H9 (cell line): ENCODE results near the gene SPRED3. TPM values are rescaled to one million over a fixed set of nuclear protein-coding genes. Genes with fewer than 3 reads are reported as not detected.

Experiments used
- DNase-seq: peaks from one replicate; pipeline ENCODE4 v3.0.0-alpha.2; 2017
- H2AFZ ChIP-seq: one replicate; pipeline ENCODE4 v1.6.1; 2013; ENCODE audit warnings: mild to moderate bottlenecking, low read length, control low read depth, moderate library complexity
- H2AK5ac ChIP-seq: 2 replicates; pipeline ENCODE4 v1.6.1; 2013; ENCODE audit warnings: low read length, control low read depth, mixed read lengths; ENCODE audit not compliant: insufficient read length
- H2BK120ac ChIP-seq: one replicate; pipeline ENCODE4 v1.6.1; 2013; ENCODE audit warnings: low read depth, mild to moderate bottlenecking, low read length, control low read depth, inconsistent platforms; ENCODE audit not compliant: poor library complexity, severe bottlenecking
- H2BK12ac ChIP-seq: 2 replicates; pipeline ENCODE4 v1.6.1; 2013; ENCODE audit warnings: low read length, control low read depth, mixed read lengths, low read depth; ENCODE audit not compliant: insufficient read length
- H2BK15ac ChIP-seq: 2 replicates; pipeline ENCODE4 v1.6.1; 2013; ENCODE audit warnings: low read depth, low read length, control low read depth
- H2BK20ac ChIP-seq: one replicate; pipeline ENCODE4 v1.6.1; 2013; ENCODE audit warnings: low read depth, mild to moderate bottlenecking, low read length, control low read depth, inconsistent platforms; ENCODE audit not compliant: poor library complexity, severe bottlenecking
- H2BK5ac ChIP-seq: 2 replicates; pipeline ENCODE4 v1.6.1; 2013; ENCODE audit warnings: low read length, control low read depth, mixed read lengths; ENCODE audit not compliant: insufficient read length
- H3K14ac ChIP-seq: 2 replicates; pipeline ENCODE4 v1.6.1; 2013; ENCODE audit warnings: low read length, control low read depth; ENCODE audit not compliant: insufficient read depth
- H3K18ac ChIP-seq: 2 replicates; pipeline ENCODE4 v1.6.1; 2013; ENCODE audit warnings: low read depth, mild to moderate bottlenecking, mixed read lengths, low read length, control low read depth; ENCODE audit not compliant: insufficient read length
- H3K23ac ChIP-seq: 2 replicates; pipeline ENCODE4 v1.6.1; 2013; ENCODE audit warnings: low read length, control low read depth, mixed read lengths, low read depth; ENCODE audit not compliant: insufficient read length
- H3K23me2 ChIP-seq: 2 replicates; pipeline ENCODE4 v1.6.1; 2013; ENCODE audit warnings: low read depth, mild to moderate bottlenecking, mixed read lengths, low read length, control low read depth; ENCODE audit not compliant: insufficient read length, poor library complexity, severe bottlenecking
- H3K27ac ChIP-seq: 2 replicates; pipeline ENCODE4 v1.5.1; 2013; ENCODE audit warnings: low read length, control low read depth, mixed read lengths, low read depth; ENCODE audit not compliant: insufficient read length
- H3K27me3 ChIP-seq: 2 replicates; pipeline ENCODE4 v1.6.1; 2013; ENCODE audit warnings: low read length, control low read depth, inconsistent platforms; ENCODE audit not compliant: insufficient read depth
- H3K4ac ChIP-seq: 2 replicates; pipeline ENCODE4 v1.6.1; 2013; ENCODE audit warnings: low read depth, mild to moderate bottlenecking, control low read depth, inconsistent platforms, low read length, moderate library complexity
- H3K4me1 ChIP-seq: 2 replicates; pipeline ENCODE4 v1.6.1; 2013; ENCODE audit warnings: low read length, control low read depth, inconsistent platforms; ENCODE audit not compliant: insufficient read depth
- H3K4me2 ChIP-seq: 2 replicates; pipeline ENCODE4 v1.6.1; 2013; ENCODE audit warnings: low read length, control low read depth, mixed read lengths; ENCODE audit not compliant: insufficient read length, insufficient read depth
- H3K56ac ChIP-seq: 2 replicates; pipeline ENCODE4 v1.6.1; 2013; ENCODE audit warnings: low read depth, mild to moderate bottlenecking, mixed read lengths, low read length, control low read depth; ENCODE audit not compliant: insufficient read length
- H3K79me1 ChIP-seq: 2 replicates; pipeline ENCODE4 v1.6.1; 2013; ENCODE audit warnings: low read depth, mild to moderate bottlenecking, moderate library complexity, low read length, control low read depth, inconsistent platforms; ENCODE audit not compliant: insufficient read depth, poor library complexity, severe bottlenecking
- H3K79me2 ChIP-seq: 2 replicates; pipeline ENCODE4 v1.6.1; 2013; ENCODE audit warnings: low read length, control low read depth, inconsistent platforms; ENCODE audit not compliant: insufficient read depth
- H3K9ac ChIP-seq: 2 replicates; pipeline ENCODE4 v1.6.1; 2013; ENCODE audit warnings: low read length, control low read depth, mixed read lengths; ENCODE audit not compliant: insufficient read length; ENCODE audit errors: extremely low read depth
- H3K9me3 ChIP-seq: one replicate; pipeline ENCODE4 v1.6.1; 2013; ENCODE audit warnings: low read depth, low read length, inconsistent platforms; ENCODE audit not compliant: control insufficient read depth
- H3T11ph ChIP-seq: one replicate; pipeline ENCODE4 v1.6.1; 2013; ENCODE audit warnings: mild to moderate bottlenecking, low read length, control low read depth, inconsistent platforms
- H4K20me1 ChIP-seq: one replicate; pipeline ENCODE4 v1.6.1; 2013; ENCODE audit not compliant: control insufficient read depth, insufficient read length, insufficient read depth
- H4K5ac ChIP-seq: 2 replicates; pipeline ENCODE4 v1.6.1; 2013; ENCODE audit warnings: low read depth, mild to moderate bottlenecking, mixed read lengths, low read length, control low read depth; ENCODE audit not compliant: insufficient read length
- H4K8ac ChIP-seq: replicated peaks from 2 replicates; pipeline ENCODE4 v1.6.1; 2013; ENCODE audit warnings: low read length, control low read depth, mixed read lengths, low read depth; ENCODE audit not compliant: insufficient read length
- H4K91ac ChIP-seq: 2 replicates; pipeline ENCODE4 v1.6.1; 2013; ENCODE audit warnings: low read depth, mild to moderate bottlenecking, moderate library complexity, mixed read lengths, low read length, control low read depth; ENCODE audit not compliant: insufficient read length
- H3K27ac Mint-ChIP-seq, 3 experiments: 2 replicates in 2 of 3; 3 replicates in 1 of 3; pipeline ENCODE4 v1.8.0; 2020 to 2021; ENCODE audit warnings: mixed read lengths in 3 of 3, mild to moderate bottlenecking in 1 of 3, moderate library complexity in 1 of 3
- H3K27me3 Mint-ChIP-seq: 2 replicates; pipeline ENCODE4 v1.8.0; 2021; ENCODE audit warnings: low read depth, mild to moderate bottlenecking, moderate library complexity, mixed read lengths
- H3K36me3 Mint-ChIP-seq, 3 experiments: 2 replicates in 2 of 3; 3 replicates in 1 of 3; pipeline ENCODE4 v1.8.0; 2020 to 2021; ENCODE audit warnings: low read depth in 3 of 3, mixed read lengths in 3 of 3; ENCODE audit not compliant: insufficient read depth in 1 of 3
- H3K4me1 Mint-ChIP-seq, 2 experiments: 2 replicates each; pipeline ENCODE4 v1.8.0; 2020; ENCODE audit warnings: mixed read lengths in 2 of 2
- H3K4me3 Mint-ChIP-seq, 2 experiments: 2 replicates in 1 of 2; 3 replicates in 1 of 2; pipeline ENCODE4 v1.8.0; 2020 to 2021; ENCODE audit warnings: mild to moderate bottlenecking in 2 of 2, mixed read lengths in 2 of 2, moderate library complexity in 1 of 2
- H3K9me3 Mint-ChIP-seq, 2 experiments: 2 replicates in 1 of 2; 3 replicates in 1 of 2; pipeline ENCODE4 v1.8.0; 2020; ENCODE audit warnings: mild to moderate bottlenecking in 2 of 2, mixed read lengths in 2 of 2, moderate library complexity in 1 of 2
- CTCF ChIP-seq: fragments of 200-600 bp; sonication (generic); conservative IDR thresholded peaks from 3 replicates; pipeline ENCODE4 v1.8.0; 2021; ENCODE audit warnings: antibody characterized with exemption, mild to moderate bottlenecking
- WGBS: extraction: QIAGEN DNeasy Blood & Tissue Kit; methylation state at CpG from one replicate; pipeline ENCODE4 v1.1.7; 2013; ENCODE audit warnings: missing lambda C conversion rate, low lambda C conversion rate, mixed read lengths; ENCODE audit not compliant: insufficient read length; ENCODE audit errors: extremely low coverage; 5-methylcytosine and 5-hydroxymethylcytosine counted together
- total RNA-seq: library from RNA; stranded (reverse); gene quantifications from 2 replicates; pipeline ENCODE4 v1.2.1, GENCODE V29; 2021

The SPRED3 gene
- total RNA-seq, 1 experiment from 2014 or later, result 16.4 TPM

- Histone ChIP-seq H3K4me1 (no peaks in the 10 kb centered on the region), H2AFZ (no peak overlapping the region), H2BK15ac (no peak overlapping the region), H3K4me2 (no peak overlapping the region), H3K79me2 (no peaks in the 10 kb centered on the region), H2BK20ac (no peak overlapping the region), H3K9ac (no peak overlapping the region), H3K9me3 (no peaks in the 10 kb centered on the region), H3K23ac (no peak overlapping the region), H4K5ac (no peak overlapping the region), H3K18ac (no peak overlapping the region), H2BK120ac (no peak overlapping the region), H3K27ac (no peak overlapping the region), H2BK12ac (no peak overlapping the region), H3K4ac (no peak overlapping the region), H3K23me2 (peaks cover 5% of the 10 kb centered on the region), H4K20me1 (no peaks in the 10 kb centered on the region), H3K56ac (no peak overlapping the region), H4K8ac (no peak overlapping the region), H3T11ph (no peak overlapping the region), H3K79me1 (no peaks in the 10 kb centered on the region), H2BK5ac (no peak overlapping the region), H4K91ac (no peak overlapping the region), H3K14ac (no peak overlapping the region), H2AK5ac (no peak overlapping the region), H3K27me3 (peaks cover 3% of the 10 kb centered on the region; the same call in 1 of the 2 replicates)
- Mint-ChIP-seq H3K4me1 (peaks cover 2 to 6% of the 10 kb centered on the region in 2 experiments; a peak in 2 of 4 replicates), H3K27me3 (peaks cover 64% of the 10 kb centered on the region), H3K4me3 (no peak overlapping the region), H3K27ac (peak overlapping the region in 1 of 3 experiments; percentile 40; a peak in 1 of 7 replicates), H3K36me3 (peaks cover 7 to 15% (median 14%) of the 10 kb centered on the region in 3 experiments), H3K9me3 (no peaks in the 10 kb centered on the region)
- TF ChIP-seq CTCF, result no peak
- DNase-seq, result no peak
- no CpG with 5 or more reads among the region's 3 CpGs for WGBS
These were observed 12.7 kb downstream of the SPRED3 start for GRCh38 chr19:38401148-38401547.
